IMR-90 (cell line): ENCODE data around the gene SPON1. TPM values are rescaled to one million over a fixed set of nuclear protein-coding genes. Genes with fewer than 3 reads are reported as not detected.

Experiments used
- ATAC-seq: fragments of 200-7000 bp; cut with Tn5 transposase; 2 replicates; pipeline ENCODE4 v1.9.1; 2020; ENCODE audit warnings: low read depth, mild to moderate bottlenecking, moderate library complexity
- BruUV-seq: library from RNA; stranded (reverse); fragments of 400-500 nt; replicated peaks from 2 replicates; lab custom pipeline; 2021; lab: Mats Ljungman, UMichigan
- CTCF ChIA-PET: fragments of 300-600 bp; formaldehyde crosslinking; extraction: SDS; loops from one replicate; lab custom pipeline; 2021; ENCODE audit warnings: antibody characterized with exemption; lab: Yijun Ruan, JAX
- POLR2A ChIA-PET: fragments of 300-600 bp; sonication (Branson Sonifier 250); formaldehyde crosslinking; loops from one replicate; lab custom pipeline; 2022; ENCODE audit warnings: antibody characterized with exemption; ENCODE audit not compliant: unreplicated experiment; lab: Charles Lee
- DNase-seq: peaks from one replicate; pipeline ENCODE4 v3.0.0; 2013
- H2AFZ ChIP-seq: replicated peaks from 2 replicates; pipeline ENCODE3; 2013; ENCODE audit warnings: low read length, mild to moderate bottlenecking; ENCODE audit not compliant: poor library complexity
- H2AK5ac ChIP-seq: 2 replicates; pipeline ENCODE4 v1.6.1; 2013; ENCODE audit warnings: low read depth, low read length, inconsistent platforms
- H2AK9ac ChIP-seq: replicated peaks from 2 replicates; pipeline ENCODE3; 2013; ENCODE audit warnings: mild to moderate bottlenecking, low read depth, low read length, moderate library complexity; ENCODE audit not compliant: poor library complexity
- H2BK120ac ChIP-seq: 2 replicates; pipeline ENCODE4 v1.6.1; 2013; ENCODE audit warnings: low read depth, low read length, inconsistent platforms
- H2BK15ac ChIP-seq: 3 replicates; pipeline ENCODE4 v1.6.1; 2013; ENCODE audit warnings: low read depth, low read length, inconsistent platforms
- H2BK20ac ChIP-seq: 2 replicates; pipeline ENCODE4 v1.6.1; 2013; ENCODE audit warnings: low read depth, mild to moderate bottlenecking, inconsistent platforms, low read length, moderate library complexity
- H2BK5ac ChIP-seq: 2 replicates; pipeline ENCODE4 v1.6.1; 2013; ENCODE audit warnings: mild to moderate bottlenecking, low read depth, low read length, inconsistent platforms; ENCODE audit not compliant: poor library complexity, severe bottlenecking
- H3K14ac ChIP-seq: replicated peaks from 2 replicates; pipeline ENCODE4 v1.6.1; 2013; ENCODE audit warnings: low read depth, low read length, inconsistent platforms
- H3K18ac ChIP-seq: 2 replicates; pipeline ENCODE4 v1.6.1; 2013; ENCODE audit warnings: low read depth, low read length, control low read depth
- H3K23ac ChIP-seq: 2 replicates; pipeline ENCODE4 v1.6.1; 2013; ENCODE audit warnings: low read depth, low read length, inconsistent platforms
- H3K27ac ChIP-seq: 2 replicates; pipeline ENCODE4 v1.5.1; 2013; ENCODE audit warnings: mild to moderate bottlenecking, control low read depth, low read length; ENCODE audit not compliant: insufficient read depth
- H3K27me3 ChIP-seq: 2 replicates; pipeline ENCODE4 v1.6.1; 2013; ENCODE audit warnings: low read length; ENCODE audit not compliant: control insufficient read depth, insufficient read depth
- H3K36me3 ChIP-seq: 2 replicates; pipeline ENCODE4 v1.6.1; 2013; ENCODE audit warnings: low read length, mixed read lengths; ENCODE audit not compliant: control insufficient read depth, insufficient read depth
- H3K4ac ChIP-seq: 2 replicates; pipeline ENCODE4 v1.6.1; 2013; ENCODE audit warnings: low read depth, low read length, inconsistent platforms
- H3K4me1 ChIP-seq: 2 replicates; pipeline ENCODE4 v1.6.1; 2013; ENCODE audit warnings: low read length, mixed read lengths; ENCODE audit not compliant: control insufficient read depth, insufficient read depth
- H3K4me2 ChIP-seq: 2 replicates; pipeline ENCODE4 v1.6.1; 2013; ENCODE audit warnings: low read depth, mild to moderate bottlenecking, control low read depth, low read length, moderate library complexity
- H3K4me3 ChIP-seq: 2 replicates; pipeline ENCODE4 v1.5.1; 2013; ENCODE audit warnings: low read depth, mild to moderate bottlenecking, control low read depth, low read length, moderate library complexity; ENCODE audit not compliant: insufficient read depth
- H3K56ac ChIP-seq: 2 replicates; pipeline ENCODE4 v1.6.1; 2013; ENCODE audit warnings: low read length, inconsistent platforms; ENCODE audit not compliant: insufficient read depth; ENCODE audit errors: extremely low read depth
- H3K79me1 ChIP-seq, 2 experiments: 2 replicates each; pipeline ENCODE4 v1.6.1; 2013; ENCODE audit warnings: low read length in 2 of 2, inconsistent platforms in 1 of 2, low read depth in 1 of 2
- H3K9ac ChIP-seq: 2 replicates; pipeline ENCODE4 v1.6.1; 2013; ENCODE audit warnings: low read depth, low read length, control low read depth
- H3K9me1 ChIP-seq: 2 replicates; pipeline ENCODE4 v1.6.1; 2013; ENCODE audit warnings: low read length, inconsistent platforms; ENCODE audit not compliant: insufficient read depth
- H3K9me3 ChIP-seq: 2 replicates; pipeline ENCODE4 v1.6.1; 2013; ENCODE audit warnings: low read length; ENCODE audit not compliant: control insufficient read depth, insufficient read depth
- H4K20me1 ChIP-seq: 2 replicates; pipeline ENCODE4 v1.6.1; 2013; ENCODE audit warnings: low read length, inconsistent platforms; ENCODE audit not compliant: insufficient read depth
- H4K5ac ChIP-seq: 2 replicates; pipeline ENCODE4 v1.6.1; 2013; ENCODE audit warnings: mild to moderate bottlenecking, low read depth, low read length, control low read depth
- H4K8ac ChIP-seq, 2 experiments: 2 replicates each; pipeline ENCODE4 v1.6.1; 2013; ENCODE audit warnings: low read depth in 2 of 2, low read length in 2 of 2, control low read depth in 1 of 2, inconsistent platforms in 1 of 2
- H4K91ac ChIP-seq: 2 replicates; pipeline ENCODE4 v1.6.1; 2013; ENCODE audit warnings: low read depth, low read length, inconsistent platforms; ENCODE audit not compliant: insufficient read depth
- BHLHE40 ChIP-seq: fragments of 150-350 bp; IDR thresholded peaks from 2 replicates; pipeline ENCODE4 v1.6.1; 2016; ENCODE audit warnings: mild to moderate bottlenecking, low read depth, low read length
- CEBPB ChIP-seq: IDR thresholded peaks from 2 replicates; pipeline ENCODE4 v1.6.1; 2012; ENCODE audit warnings: low read depth, low read length, improper control_type of control experiment
- CHD1 ChIP-seq: IDR thresholded peaks from 2 replicates; pipeline ENCODE4 v1.6.1; 2012; ENCODE audit warnings: low read depth, low read length, improper control_type of control experiment
- FOS ChIP-seq: fragments of 150-350 bp; IDR thresholded peaks from 2 replicates; pipeline ENCODE4 v1.6.1; 2016; ENCODE audit warnings: low read depth, low read length
- MAFK ChIP-seq: IDR thresholded peaks from 2 replicates; pipeline ENCODE4 v1.6.1; 2012; ENCODE audit warnings: low read depth, low read length, improper control_type of control experiment
- MAZ ChIP-seq: IDR thresholded peaks from 2 replicates; pipeline ENCODE4 v1.6.1; 2012; ENCODE audit warnings: low read depth, mild to moderate bottlenecking, low read length, improper control_type of control experiment, moderate library complexity, borderline replicate concordance
- MXI1 ChIP-seq: IDR thresholded peaks from 2 replicates; pipeline ENCODE4 v1.6.1; 2012; ENCODE audit warnings: low read depth, mild to moderate bottlenecking, low read length, moderate library complexity, borderline replicate concordance
- NFE2L2 ChIP-seq: fragments of 150-350 bp; IDR thresholded peaks from 2 replicates; pipeline ENCODE4 v1.6.1; 2016; ENCODE audit warnings: low read depth, mild to moderate bottlenecking, low read length
- POLR2A ChIP-seq: IDR thresholded peaks from 2 replicates; pipeline ENCODE4 v1.6.1; 2012; ENCODE audit warnings: mild to moderate bottlenecking, low read depth, low read length
- RAD21 ChIP-seq: IDR thresholded peaks from 2 replicates; pipeline ENCODE4 v1.6.1; 2012; ENCODE audit warnings: low read length, improper control_type of control experiment
- RFX5 ChIP-seq: IDR thresholded peaks from 2 replicates; pipeline ENCODE4 v1.8.0; 2012; ENCODE audit warnings: low read depth, mild to moderate bottlenecking, low read length, moderate library complexity
- SMC3 ChIP-seq: fragments of 150-350 bp; IDR thresholded peaks from 2 replicates; pipeline ENCODE4 v1.6.1; 2016; ENCODE audit warnings: low read depth, mild to moderate bottlenecking, antibody characterized with exemption, low read length, moderate library complexity
- WGBS, 2 experiments: methylation state at CpG; one replicate each; pipeline versions ENCODE4 v1.1.5 to v1.1.7; 2013; ENCODE audit warnings: missing lambda C conversion rate in 2 of 2; ENCODE audit not compliant: insufficient read length in 1 of 2; ENCODE audit errors: extremely low coverage in 2 of 2; 5-methylcytosine and 5-hydroxymethylcytosine counted together
- dilution Hi-C: fragments of 300-500 bp; cut with HindIII; formaldehyde crosslinking; loops from one replicate; pipeline ENCODE4 v1.14.3; 2018; ENCODE audit warnings: low sequenced_read_pairs; ENCODE audit not compliant: unreplicated experiment
- in situ Hi-C: fragments of 300-500 bp; cut with MboI; formaldehyde crosslinking; loops from 3 replicates; pipeline ENCODE4 v1.14.3; 2019; ENCODE audit warnings: low sequenced_read_pairs, inconsistent platforms, mixed read lengths
- intact Hi-C: fragments of 100-400 bp; cut with micrococcal nuclease; formaldehyde crosslinking; loops from 2 replicates; pipeline ENCODE4 v1.10.0; 2022
- polyA plus RNA-seq, 3 experiments: library from polyadenylated mRNA; depleted of rRNA; stranded (reverse); fragments of >200 nt; gene quantifications; 2 replicates each; pipeline ENCODE4 v1.2.3, GENCODE V29; 2012; ENCODE audit warnings: low replicate concordance in 1 of 3
- total RNA-seq: library from RNA; depleted of rRNA; stranded (reverse); fragments of >200 nt; gene quantifications from 2 replicates; pipeline ENCODE4 v1.2.3, GENCODE V29; 2012
- TF ChIP-seq, protein P1 (sequence below): fragments of 150-350 bp; IDR thresholded peaks from 2 replicates; pipeline ENCODE4 v1.6.1; 2017; ENCODE audit warnings: mild to moderate bottlenecking, antibody characterized with exemption, low read length, low read depth
- TF ChIP-seq, protein P2 (sequence below): fragments of 150-350 bp; IDR thresholded peaks from 2 replicates; pipeline ENCODE4 v1.6.1; 2016; ENCODE audit warnings: low read depth, mild to moderate bottlenecking, low read length, moderate library complexity, borderline replicate concordance
- TF ChIP-seq, protein P3 (sequence below): conservative IDR thresholded peaks from 2 replicates; pipeline ENCODE4 v1.5.1; 2012; ENCODE audit warnings: mild to moderate bottlenecking, low read depth, low read length, improper control_type of control experiment

Gene SPON1
- total and polyA plus RNA-seq, 2 of the 4 experiments (the other 2 are of a cell fraction) = 0.62 to 0.72 TPM

DNA sequence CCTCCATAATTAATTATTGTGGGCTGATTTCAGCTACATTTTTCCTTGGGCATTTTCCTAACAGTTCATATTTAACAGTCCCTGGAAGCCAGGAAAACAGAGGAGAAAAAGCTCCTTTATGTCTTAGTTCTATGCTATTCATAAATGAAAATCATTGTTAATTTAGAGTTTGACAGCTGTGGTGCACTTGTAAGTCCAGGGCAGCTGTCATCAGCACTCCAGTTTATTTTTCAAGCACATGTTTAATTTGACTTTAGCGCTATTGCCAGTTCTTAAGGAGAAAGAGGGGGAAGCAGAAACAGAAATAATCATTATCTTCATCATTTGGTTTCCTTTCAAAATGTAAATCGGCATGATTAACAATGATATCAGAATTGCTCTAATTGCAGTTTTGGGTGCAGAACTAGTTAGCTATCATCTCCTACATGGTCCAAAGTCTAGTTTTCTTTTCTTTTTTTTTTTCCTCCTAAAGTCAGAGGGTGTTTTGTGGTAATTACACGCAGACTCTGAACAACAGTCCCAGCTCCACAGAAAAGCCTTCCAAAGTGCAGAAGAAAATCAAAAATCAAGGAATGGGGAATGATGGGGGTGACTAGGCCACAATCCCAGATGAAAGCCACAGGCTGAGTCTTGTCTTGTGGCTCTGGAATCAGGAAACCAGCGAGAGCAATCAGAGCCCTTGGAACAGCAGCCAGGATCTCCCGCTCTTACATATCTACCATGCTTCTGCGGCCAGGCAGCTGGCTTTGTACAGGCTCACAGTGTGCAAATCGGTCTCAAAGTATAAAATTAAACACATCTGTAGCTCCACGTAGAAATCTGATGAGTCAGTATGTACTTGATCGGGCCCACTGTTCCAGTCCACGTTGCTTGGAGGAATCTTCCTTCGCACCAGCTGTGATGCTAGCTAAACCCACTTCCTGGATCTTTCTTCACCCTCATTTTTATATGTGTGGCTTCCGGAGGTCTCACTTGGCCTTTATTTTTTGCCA, 91.9 kb downstream of the SPON1 start:
- H2BK5ac ChIP-seq = no peak overlapping the region
- no peak overlapping the region for H4K5ac ChIP-seq
- peaks cover 5% of the 10 kb centered on the region; the same call in 1 of the 2 replicates for H3K27me3 ChIP-seq
- H3K27ac ChIP-seq = no peak overlapping the region
- no peak overlapping the region for H2BK15ac ChIP-seq
- no peak overlapping the region for H2AFZ ChIP-seq
- H3K18ac ChIP-seq = no peak overlapping the region
- dilution Hi-C loops (no loop called here), in situ Hi-C loops (no loop called here), intact Hi-C loops (no loop called here)
- no peak overlapping the region for H3K4ac ChIP-seq
- ATAC-seq = no peak
- no peaks in the 10 kb centered on the region for H4K20me1 ChIP-seq
- H3K9ac ChIP-seq = no peak overlapping the region
- H3K56ac ChIP-seq = no peak overlapping the region
- no peak overlapping the region for H4K91ac ChIP-seq
- no peaks in the 10 kb centered on the region for H3K4me1 ChIP-seq
- H3K9me1 ChIP-seq = no peaks in the 10 kb centered on the region
- WGBS, 2 experiments = 58% methylated on average over 4 of the region's 12 CpGs; no CpG with 5 or more reads in 1 of the 2 experiments
- H3K14ac ChIP-seq = no peak overlapping the region
- H3K4me3 ChIP-seq = no peak overlapping the region
- H3K79me1 ChIP-seq = no peaks in the 10 kb centered on the region
- ChIA-PET POLR2A (no interaction called here), CTCF (no interaction called here)
- H4K8ac ChIP-seq = no peak overlapping the region
- no peak overlapping the region for H2BK120ac ChIP-seq
- H3K23ac ChIP-seq = no peak overlapping the region
- H3K36me3 ChIP-seq = no peaks in the 10 kb centered on the region
- H2AK5ac ChIP-seq = no peak overlapping the region
- H3K9me3 ChIP-seq = no peaks in the 10 kb centered on the region
- DNase-seq = no peak
- H2AK9ac ChIP-seq = no peak overlapping the region
- no TSS peak for BruUV-seq
- no peak overlapping the region for H3K4me2 ChIP-seq
- no peak overlapping the region for H2BK20ac ChIP-seq
- TF ChIP-seq, protein P1, sequence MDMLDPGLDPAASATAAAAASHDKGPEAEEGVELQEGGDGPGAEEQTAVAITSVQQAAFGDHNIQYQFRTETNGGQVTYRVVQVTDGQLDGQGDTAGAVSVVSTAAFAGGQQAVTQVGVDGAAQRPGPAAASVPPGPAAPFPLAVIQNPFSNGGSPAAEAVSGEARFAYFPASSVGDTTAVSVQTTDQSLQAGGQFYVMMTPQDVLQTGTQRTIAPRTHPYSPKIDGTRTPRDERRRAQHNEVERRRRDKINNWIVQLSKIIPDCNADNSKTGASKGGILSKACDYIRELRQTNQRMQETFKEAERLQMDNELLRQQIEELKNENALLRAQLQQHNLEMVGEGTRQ = no peak
- no peak for TF ChIP-seq RFX5
- no peak for TF ChIP-seq RAD21
- TF ChIP-seq MAFK = no peak
- TF ChIP-seq SMC3 = no peak
- TF ChIP-seq POLR2A = no peak
- no peak for TF ChIP-seq NFE2L2
- no peak for TF ChIP-seq CHD1
- no peak for TF ChIP-seq BHLHE40
- TF ChIP-seq CEBPB = no peak
- TF ChIP-seq FOS = no peak
- TF ChIP-seq, protein P2, sequence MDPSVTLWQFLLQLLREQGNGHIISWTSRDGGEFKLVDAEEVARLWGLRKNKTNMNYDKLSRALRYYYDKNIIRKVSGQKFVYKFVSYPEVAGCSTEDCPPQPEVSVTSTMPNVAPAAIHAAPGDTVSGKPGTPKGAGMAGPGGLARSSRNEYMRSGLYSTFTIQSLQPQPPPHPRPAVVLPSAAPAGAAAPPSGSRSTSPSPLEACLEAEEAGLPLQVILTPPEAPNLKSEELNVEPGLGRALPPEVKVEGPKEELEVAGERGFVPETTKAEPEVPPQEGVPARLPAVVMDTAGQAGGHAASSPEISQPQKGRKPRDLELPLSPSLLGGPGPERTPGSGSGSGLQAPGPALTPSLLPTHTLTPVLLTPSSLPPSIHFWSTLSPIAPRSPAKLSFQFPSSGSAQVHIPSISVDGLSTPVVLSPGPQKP = no peak
- TF ChIP-seq MXI1 = no peak
- TF ChIP-seq, protein P3, sequence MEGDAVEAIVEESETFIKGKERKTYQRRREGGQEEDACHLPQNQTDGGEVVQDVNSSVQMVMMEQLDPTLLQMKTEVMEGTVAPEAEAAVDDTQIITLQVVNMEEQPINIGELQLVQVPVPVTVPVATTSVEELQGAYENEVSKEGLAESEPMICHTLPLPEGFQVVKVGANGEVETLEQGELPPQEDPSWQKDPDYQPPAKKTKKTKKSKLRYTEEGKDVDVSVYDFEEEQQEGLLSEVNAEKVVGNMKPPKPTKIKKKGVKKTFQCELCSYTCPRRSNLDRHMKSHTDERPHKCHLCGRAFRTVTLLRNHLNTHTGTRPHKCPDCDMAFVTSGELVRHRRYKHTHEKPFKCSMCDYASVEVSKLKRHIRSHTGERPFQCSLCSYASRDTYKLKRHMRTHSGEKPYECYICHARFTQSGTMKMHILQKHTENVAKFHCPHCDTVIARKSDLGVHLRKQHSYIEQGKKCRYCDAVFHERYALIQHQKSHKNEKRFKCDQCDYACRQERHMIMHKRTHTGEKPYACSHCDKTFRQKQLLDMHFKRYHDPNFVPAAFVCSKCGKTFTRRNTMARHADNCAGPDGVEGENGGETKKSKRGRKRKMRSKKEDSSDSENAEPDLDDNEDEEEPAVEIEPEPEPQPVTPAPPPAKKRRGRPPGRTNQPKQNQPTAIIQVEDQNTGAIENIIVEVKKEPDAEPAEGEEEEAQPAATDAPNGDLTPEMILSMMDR = no peak
- no peak for TF ChIP-seq MAZ
